ENCODE results near the gene BUD13. TPM values are rescaled to one million over a fixed set of nuclear protein-coding genes. Genes with fewer than 3 reads are reported as not detected.

BUD13 gene
- total RNA-seq, 1 experiment from 2014 or later = 27.9 TPM

- peak; percentile 91 for DNase-seq (ENCODE audit: low read depth)
These were observed 20.3 kb upstream of the BUD13 start for GRCh38 chr11:116792869-116793771.

GRCh38 chr11:116792144-116792868 lies 19.5 kb upstream of the BUD13 start:
- no peak for DNase-seq (ENCODE audit: low read depth)

- no peak for DNase-seq (ENCODE audit: low read depth)
These were observed 19.0 kb upstream of the BUD13 start, which contains the start of gene APOA5 for GRCh38 chr11:116791813-116792143. TSS of gene APOA5 (minus strand) at chr11:116791879. CDS start at chr11:116791860, 19 bp downstream.

GRCh38 chr11:116791002-116791812 lies 18.4 kb upstream of the BUD13 start:
- no peak for DNase-seq (ENCODE audit: low read depth)

GRCh38 chr11:116790167-116791001 lies 17.6 kb upstream of the BUD13 start:
- no peak for DNase-seq (ENCODE audit: low read depth)

- DNase-seq (ENCODE audit: low read depth) = no peak
These were observed 16.2 kb upstream of the BUD13 start for GRCh38 chr11:116788975-116789374.

GRCh38 chr11:116788534-116788933 lies 15.7 kb upstream of the BUD13 start:
- DNase-seq (ENCODE audit: low read depth) = no peak

GRCh38 chr11:116787786-116788486 lies 15.1 kb upstream of the BUD13 start, which contains the start of gene ZPR1:
TSS of gene ZPR1 (minus strand) at chr11:116788023. CDS start at chr11:116787990, 33 bp downstream.
- peak; percentile 64 for DNase-seq (ENCODE audit: low read depth)

GRCh38 chr11:116787436-116787785 lies 14.6 kb upstream of the BUD13 start:
- no peak for DNase-seq (ENCODE audit: low read depth)

GRCh38 chr11:116786966-116787365 lies 14.2 kb upstream of the BUD13 start:
- no peak for DNase-seq (ENCODE audit: low read depth)

GRCh38 chr11:116786326-116786725 lies 13.5 kb upstream of the BUD13 start:
- DNase-seq (ENCODE audit: low read depth) = no peak

GRCh38 chr11:116782728-116783127 lies 9.9 kb upstream of the BUD13 start:
- peak; percentile 54 for DNase-seq (ENCODE audit: low read depth)

GRCh38 chr11:116778556-116778955 lies 5.8 kb upstream of the BUD13 start:
- DNase-seq (ENCODE audit: low read depth) = no peak

GRCh38 chr11:116777056-116777455 lies 4.3 kb upstream of the BUD13 start:
- DNase-seq (ENCODE audit: low read depth) = no peak

- no peak for DNase-seq (ENCODE audit: low read depth)
These were observed 3.8 kb upstream of the BUD13 start for GRCh38 chr11:116776522-116776984.

GRCh38 chr11:116775975-116776374 lies 3.2 kb upstream of the BUD13 start:
- DNase-seq (ENCODE audit: low read depth) = no peak

- DNase-seq (ENCODE audit: low read depth) = no peak
These were observed 1.9 kb upstream of the BUD13 start for GRCh38 chr11:116774661-116775060.

GRCh38 chr11:116773203-116774097 lies 663 bp upstream of the BUD13 start:
- DNase-seq (ENCODE audit: low read depth) = peak; percentile 30

GRCh38 chr11:116771935-116772334 lies 852 bp downstream of the BUD13 start:
- no peak for DNase-seq (ENCODE audit: low read depth)

All from HT1080 (cell line).